ENCODE measurements around the gene METTL18. TPM values are rescaled to one million over a fixed set of nuclear protein-coding genes. Genes with fewer than 3 reads are reported as not detected.
A peak's percentile ranks its signal among the peaks of the same experiment; 100 is the strongest.

METTL18 gene
- 7.0 and 8.5 TPM in 2 replicates for polyA plus RNA-seq
- 7.8 and 8.6 TPM in 2 replicates for polyA minus RNA-seq

GRCh38 chr1:169794530-169795416 is at the start of gene METTL18:
Gene METTL18 (minus strand): TSS chr1:169794907. CDS start chr1:169793695, 1,212 bp downstream.
- TF ChIP-seq MXI1 (conservative IDR thresholded peaks at IDR 0.05; ENCODE audit: poor library complexity, severe bottlenecking) (peak; percentile 88), EP300 (conservative IDR thresholded peaks at IDR 0.05; ENCODE audit: poor library complexity, severe bottlenecking) (peak; percentile 48), EZH2 (IDR thresholded peaks at IDR 0.05; ENCODE audit: borderline replicate concordance, insufficient read depth, low read length, poor library complexity, severe bottlenecking) (no peak), REST (IDR thresholded peaks at IDR 0.05; ENCODE audit: borderline replicate concordance) (peak; percentile 12), SMC3 (conservative IDR thresholded peaks at IDR 0.05; ENCODE audit: poor library complexity) (peak; percentile 35), POLR2AphosphoS5 (IDR thresholded peaks at IDR 0.05) (no peak), TAF1 (IDR thresholded peaks at IDR 0.05; ENCODE audit: low read depth) (peak; percentile 73), RAD21 (conservative IDR thresholded peaks at IDR 0.05) (no peak), CTCF (IDR thresholded peaks at IDR 0.05; ENCODE audit: poor library complexity, severe bottlenecking) (peak; percentile 71)
- H3K9me2 ChIP-seq (ENCODE audit: insufficient read depth, low read length): no peaks in the 10 kb centered on the region
- H3F3A ChIP-seq (ENCODE audit: insufficient read depth, low read length, poor library complexity, severe bottlenecking): no peaks in the 10 kb centered on the region
- H3K4me2 ChIP-seq (ENCODE audit: low read length): peak within 1 kb of the TSS; percentile 92
- H3K9me3 ChIP-seq (ENCODE audit: low read length): no peaks in the 10 kb centered on the region
- H3K4me3 ChIP-seq (ENCODE audit: low read length): peak within 1 kb of the TSS; percentile 82
- peak within 1 kb of the TSS; percentile 89 for H3K27ac ChIP-seq (ENCODE audit: low read length)
- H2AFZ ChIP-seq (ENCODE audit: low read depth, low read length): peak within 1 kb of the TSS; percentile 100
- peak within 1 kb of the TSS; percentile 84 for H3K9ac ChIP-seq (ENCODE audit: low read length)
- H3K36me3 ChIP-seq (ENCODE audit: insufficient read depth, low read length): peaks cover 4% of the 10 kb centered on the region
- peaks cover 12% of the 10 kb centered on the region for H3K79me2 ChIP-seq (replicated peaks; ENCODE audit: insufficient read depth, low read length)
- no peaks in the 10 kb centered on the region for H4K20me1 ChIP-seq (ENCODE audit: insufficient read depth)
- no peaks in the 10 kb centered on the region for H3K27me3 ChIP-seq (ENCODE audit: insufficient read depth, low read depth, low read length)

GRCh38 chr1:169838942-169839341 is 44.2 kb upstream of the METTL18 start:
- Histone ChIP-seq H3K4me3 (ENCODE audit: low read length) (no peak overlapping the region), H3K9ac (ENCODE audit: low read length) (no peak overlapping the region), H3K79me2 (replicated peaks; ENCODE audit: insufficient read depth, low read length) (no peaks in the 10 kb centered on the region), H3K9me3 (ENCODE audit: low read length) (no peaks in the 10 kb centered on the region), H3K27ac (ENCODE audit: low read length) (no peak overlapping the region), H3K27me3 (ENCODE audit: insufficient read depth, low read depth, low read length) (no peaks in the 10 kb centered on the region), H3K36me3 (ENCODE audit: insufficient read depth, low read length) (peaks cover 3% of the 10 kb centered on the region), H3K4me2 (ENCODE audit: low read length) (no peak overlapping the region), H3F3A (ENCODE audit: insufficient read depth, low read length, poor library complexity, severe bottlenecking) (no peaks in the 10 kb centered on the region), H2AFZ (ENCODE audit: low read depth, low read length) (no peak overlapping the region), H3K9me2 (ENCODE audit: insufficient read depth, low read length) (no peaks in the 10 kb centered on the region), H4K20me1 (ENCODE audit: insufficient read depth) (no peaks in the 10 kb centered on the region)
- no peak for TF ChIP-seq REST (IDR thresholded peaks at IDR 0.05; ENCODE audit: borderline replicate concordance)
- TF ChIP-seq MXI1 (conservative IDR thresholded peaks at IDR 0.05; ENCODE audit: poor library complexity, severe bottlenecking): no peak
- TF ChIP-seq SMC3 (conservative IDR thresholded peaks at IDR 0.05; ENCODE audit: poor library complexity): no peak
- TF ChIP-seq EZH2 (IDR thresholded peaks at IDR 0.05; ENCODE audit: borderline replicate concordance, insufficient read depth, low read length, poor library complexity, severe bottlenecking): no peak
- TF ChIP-seq CTCF (IDR thresholded peaks at IDR 0.05; ENCODE audit: poor library complexity, severe bottlenecking): no peak
